HFFc6 (cell line): ENCODE measurements around the gene TFPI. TPM values are rescaled to one million over a fixed set of nuclear protein-coding genes. Genes with fewer than 3 reads are reported as not detected.

ENCODE experiments used
- DNase-seq: peaks from one replicate; pipeline ENCODE4 v3.0.0-alpha.2; 2018
- H3K27ac Mint-ChIP-seq: 2 replicates; pipeline ENCODE4 v1.8.0; 2020; ENCODE audit warnings: mild to moderate bottlenecking, mixed read lengths
- H3K27me3 Mint-ChIP-seq: 2 replicates; pipeline ENCODE4 v1.8.0; 2021; ENCODE audit warnings: mild to moderate bottlenecking, moderate library complexity, mixed read lengths; ENCODE audit not compliant: insufficient read depth
- H3K36me3 Mint-ChIP-seq: 2 replicates; pipeline ENCODE4 v1.8.0; 2021; ENCODE audit warnings: low read depth, mixed read lengths
- H3K4me1 Mint-ChIP-seq: 2 replicates; pipeline ENCODE4 v1.8.0; 2020; ENCODE audit warnings: low read depth, mixed read lengths
- H3K4me3 Mint-ChIP-seq: 2 replicates; pipeline ENCODE4 v1.8.0; 2020; ENCODE audit warnings: mild to moderate bottlenecking, moderate library complexity, mixed read lengths
- H3K9me3 Mint-ChIP-seq: 2 replicates; pipeline ENCODE4 v1.8.0; 2020; ENCODE audit warnings: mild to moderate bottlenecking, mixed read lengths
- total RNA-seq, 6 experiments: library from RNA; stranded (reverse); fragmentation: NEBNext Ultra II Directional; extraction: Animal tissue kit (Norgen Biotek cat#: 25700); gene quantifications; 2 replicates in 1 of 6; 3 replicates in 5 of 6; pipeline ENCODE4 v1.2.3, GENCODE V29; 2021
- TF ChIP-seq, protein P1 (sequence below): fragments of 200-600 bp; sonication (generic); IDR thresholded peaks from 2 replicates; pipeline ENCODE4 v1.5.0; 2021; ENCODE audit warnings: antibody characterized with exemption, mild to moderate bottlenecking

The TFPI gene
- total RNA-seq, 6 experiments from 2014 or later, result 25.4 to 42.4 (median 34.7) TPM

DNA sequence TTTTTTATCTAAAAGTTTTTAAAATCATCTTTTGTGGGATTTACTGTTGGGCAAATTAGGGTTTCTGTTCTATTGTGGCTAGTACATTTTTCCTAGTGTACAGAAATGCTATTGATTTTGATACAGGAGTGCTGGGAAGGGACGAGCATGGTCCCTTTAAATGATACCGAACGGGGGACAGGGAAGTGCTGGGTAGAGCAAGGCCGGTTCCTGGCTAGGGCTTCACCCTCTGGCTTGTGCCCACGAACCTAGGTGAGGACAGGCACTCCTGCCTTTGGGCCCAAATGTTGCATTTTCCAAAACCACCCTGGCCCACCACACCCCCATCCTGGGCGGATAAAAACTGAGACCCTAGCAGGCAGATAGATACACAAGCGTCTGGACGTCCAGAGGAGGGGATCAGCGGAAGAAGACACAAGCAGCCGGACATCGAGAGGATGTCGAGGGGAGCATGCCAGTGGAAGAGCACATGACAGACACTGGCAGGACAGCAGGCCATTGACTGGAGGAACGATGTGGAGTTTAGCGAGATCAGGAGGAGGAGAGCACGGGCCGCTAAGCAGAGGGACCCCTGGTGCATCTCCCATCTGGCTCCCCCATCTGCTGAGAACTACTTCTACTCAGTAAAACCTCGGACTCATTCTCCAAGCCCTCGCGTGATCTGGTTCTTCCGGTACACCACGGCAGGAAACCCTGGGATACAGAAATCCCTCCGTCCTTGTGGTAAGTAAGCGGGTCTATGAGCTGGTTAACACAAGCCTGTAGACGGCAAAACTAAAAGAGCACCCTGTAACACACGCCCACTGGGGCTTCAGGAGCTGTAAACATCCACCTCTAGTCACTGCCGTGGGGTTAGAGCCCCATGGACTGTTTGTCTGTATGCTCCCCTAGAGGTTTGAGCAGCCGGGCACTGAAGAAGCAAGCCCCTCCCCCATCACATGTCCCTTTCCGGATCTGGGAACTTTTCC, 92.7 kb downstream of the TFPI start:
- H3K9me3 Mint-ChIP-seq, result no peaks in the 10 kb centered on the region
- H3K36me3 Mint-ChIP-seq, result no peaks in the 10 kb centered on the region
- peak overlapping the region; percentile 71 for H3K4me3 Mint-ChIP-seq
- DNase-seq, result no peak
- H3K27me3 Mint-ChIP-seq, result no peaks in the 10 kb centered on the region
- TF ChIP-seq, protein P1, sequence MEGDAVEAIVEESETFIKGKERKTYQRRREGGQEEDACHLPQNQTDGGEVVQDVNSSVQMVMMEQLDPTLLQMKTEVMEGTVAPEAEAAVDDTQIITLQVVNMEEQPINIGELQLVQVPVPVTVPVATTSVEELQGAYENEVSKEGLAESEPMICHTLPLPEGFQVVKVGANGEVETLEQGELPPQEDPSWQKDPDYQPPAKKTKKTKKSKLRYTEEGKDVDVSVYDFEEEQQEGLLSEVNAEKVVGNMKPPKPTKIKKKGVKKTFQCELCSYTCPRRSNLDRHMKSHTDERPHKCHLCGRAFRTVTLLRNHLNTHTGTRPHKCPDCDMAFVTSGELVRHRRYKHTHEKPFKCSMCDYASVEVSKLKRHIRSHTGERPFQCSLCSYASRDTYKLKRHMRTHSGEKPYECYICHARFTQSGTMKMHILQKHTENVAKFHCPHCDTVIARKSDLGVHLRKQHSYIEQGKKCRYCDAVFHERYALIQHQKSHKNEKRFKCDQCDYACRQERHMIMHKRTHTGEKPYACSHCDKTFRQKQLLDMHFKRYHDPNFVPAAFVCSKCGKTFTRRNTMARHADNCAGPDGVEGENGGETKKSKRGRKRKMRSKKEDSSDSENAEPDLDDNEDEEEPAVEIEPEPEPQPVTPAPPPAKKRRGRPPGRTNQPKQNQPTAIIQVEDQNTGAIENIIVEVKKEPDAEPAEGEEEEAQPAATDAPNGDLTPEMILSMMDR, result no peak
- H3K27ac Mint-ChIP-seq, result peak overlapping the region; percentile 42; the same call in 1 of the 2 replicates
- H3K4me1 Mint-ChIP-seq, result peaks cover 9% of the 10 kb centered on the region

DNA sequence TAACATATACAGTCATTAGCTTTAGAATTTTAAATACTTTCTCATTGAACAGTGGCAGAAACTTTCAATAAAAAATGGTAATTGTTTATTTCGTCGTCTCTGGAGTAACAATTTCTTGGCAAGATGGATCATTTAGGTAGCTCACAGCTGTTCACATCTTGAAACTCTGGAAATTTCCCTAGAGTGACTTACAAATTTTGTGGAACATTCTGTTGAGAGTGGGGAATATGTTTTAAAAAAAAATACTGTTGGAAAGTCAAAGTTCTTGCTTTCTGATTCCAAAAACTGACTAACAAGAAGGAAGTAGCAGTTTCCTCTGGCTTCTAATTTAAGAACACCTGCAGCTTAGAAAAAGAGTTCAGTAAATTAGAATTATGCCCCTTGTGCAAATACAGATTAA, 95.0 kb downstream of the TFPI start:
- Mint-ChIP-seq H3K36me3 (no peaks in the 10 kb centered on the region), H3K4me1 (no peaks in the 10 kb centered on the region; the same call in 1 of the 2 replicates), H3K4me3 (no peak overlapping the region), H3K27ac (no peak overlapping the region), H3K27me3 (no peaks in the 10 kb centered on the region), H3K9me3 (no peaks in the 10 kb centered on the region)
- no peak for DNase-seq
- TF ChIP-seq, protein P1, result no peak

DNA sequence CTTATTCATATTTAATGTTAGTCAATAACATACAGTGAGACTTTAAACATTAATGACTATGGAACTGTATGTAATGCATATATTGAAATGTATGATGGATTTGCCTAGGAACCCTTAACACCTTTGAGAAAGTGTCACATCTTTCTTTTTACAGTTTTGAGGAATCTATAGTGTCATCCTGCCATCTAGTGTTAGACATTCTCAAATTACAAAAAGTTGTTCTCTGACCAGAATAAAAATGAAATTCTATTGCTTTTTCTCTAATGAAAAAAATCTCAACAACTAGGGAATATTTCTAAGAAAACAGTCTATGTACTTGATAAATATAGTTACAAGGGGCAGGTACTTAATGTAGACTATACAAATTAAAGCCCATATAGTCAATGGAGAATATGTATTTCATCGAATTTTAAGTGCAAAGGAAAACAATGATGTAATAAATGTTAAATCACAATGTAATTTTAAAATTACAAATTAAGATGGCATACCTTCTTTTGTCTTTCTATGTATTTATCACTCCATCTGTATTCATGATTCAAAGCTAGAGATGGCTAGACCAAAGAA, 101.1 kb downstream of the TFPI start:
- Mint-ChIP-seq H3K27me3 (peaks cover 5% of the 10 kb centered on the region; the same call in 1 of the 2 replicates), H3K9me3 (no peaks in the 10 kb centered on the region), H3K27ac (no peak overlapping the region), H3K4me3 (no peak overlapping the region), H3K36me3 (no peaks in the 10 kb centered on the region), H3K4me1 (peaks cover 6% of the 10 kb centered on the region)
- no peak for DNase-seq
- TF ChIP-seq, protein P1, result peak; percentile 82

DNA sequence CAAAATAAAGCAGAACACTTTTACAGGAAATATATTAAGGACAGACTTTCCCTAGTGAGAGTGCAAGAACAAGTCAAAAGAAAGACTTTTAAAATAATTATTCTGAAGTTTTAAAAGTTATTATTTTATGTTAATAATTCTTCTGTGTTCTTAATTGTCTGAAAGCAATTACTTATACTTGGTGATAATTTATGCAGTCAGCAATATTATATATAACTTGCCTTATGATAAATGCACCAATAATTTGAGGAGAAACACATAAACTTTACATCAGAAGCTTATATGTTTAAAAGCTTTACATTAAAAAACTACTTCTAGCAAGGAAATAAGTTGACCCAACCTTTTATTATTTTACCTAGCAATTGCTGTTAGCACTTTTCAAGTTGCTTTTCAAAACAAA, 102.7 kb downstream of the TFPI start:
- Mint-ChIP-seq H3K9me3 (no peaks in the 10 kb centered on the region), H3K27ac (no peak overlapping the region), H3K4me3 (no peak overlapping the region), H3K4me1 (peaks cover 22% of the 10 kb centered on the region), H3K36me3 (no peaks in the 10 kb centered on the region), H3K27me3 (peaks cover 5% of the 10 kb centered on the region; the same call in 1 of the 2 replicates)
- DNase-seq, result no peak
- TF ChIP-seq, protein P1, result no peak

DNA sequence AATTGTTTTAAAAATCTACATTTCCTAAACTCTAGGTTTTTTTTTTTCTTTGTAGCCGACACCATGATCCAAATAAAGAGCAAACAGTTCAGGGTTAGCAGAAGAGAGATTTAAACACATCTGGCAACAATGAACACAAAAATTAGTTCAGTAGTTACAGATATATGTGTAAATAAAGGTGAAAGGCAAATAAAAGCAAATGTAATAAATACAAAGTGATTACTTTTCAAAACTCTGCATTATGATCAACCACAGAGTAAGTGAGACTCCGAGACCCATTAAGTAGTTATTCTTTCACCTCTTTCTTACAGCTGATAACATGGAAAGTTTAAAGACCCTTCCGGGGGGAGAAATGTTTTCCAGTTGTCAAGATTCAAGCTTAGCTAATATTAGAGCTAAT, 106.9 kb downstream of the TFPI start:
- Mint-ChIP-seq H3K4me1 (peaks cover 23% of the 10 kb centered on the region), H3K4me3 (peak overlapping the region; percentile 79), H3K36me3 (no peaks in the 10 kb centered on the region), H3K27ac (peak overlapping the region; percentile 22; the same call in 1 of the 2 replicates), H3K27me3 (peaks cover 1% of the 10 kb centered on the region; the same call in 1 of the 2 replicates), H3K9me3 (no peaks in the 10 kb centered on the region)
- TF ChIP-seq, protein P1, result no peak
- DNase-seq, result no peak
